C4-2B (cell line): ENCODE data around the gene MAP3K7CL.

Source experiments
- CTCF ChIP-seq: fragments of 450-650 bp; conservative IDR thresholded peaks from 2 replicates; pipeline ENCODE4 v1.5.1; 2017; ENCODE audit warnings: mild to moderate bottlenecking
- ZFX ChIP-seq: fragments of 450-650 bp; IDR thresholded peaks from 2 replicates; pipeline ENCODE4 v1.6.1; 2017

DNA sequence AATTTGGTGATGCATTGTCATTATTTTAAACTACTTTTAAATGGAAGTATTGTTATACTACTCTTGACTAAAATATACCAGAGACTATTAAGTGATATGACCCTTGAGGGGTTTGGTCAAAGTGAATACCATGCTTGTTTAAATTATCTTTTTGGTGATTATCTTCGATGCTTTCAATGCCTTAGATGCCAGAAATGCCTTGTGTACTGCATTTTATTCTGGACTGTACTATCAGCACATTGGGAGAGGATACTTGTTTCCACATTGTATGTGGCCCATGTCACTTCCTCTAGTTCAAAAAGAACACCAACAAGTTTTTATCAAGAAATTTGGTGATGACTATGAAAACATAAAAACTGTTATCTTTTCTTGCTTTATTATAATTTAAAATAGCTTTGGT is 16.3 kb downstream of the MAP3K7CL start:
- no peak for TF ChIP-seq CTCF
- no peak for TF ChIP-seq ZFX
